Measurements from ENCODE around the gene E2F6.

Gene E2F6

DNA sequence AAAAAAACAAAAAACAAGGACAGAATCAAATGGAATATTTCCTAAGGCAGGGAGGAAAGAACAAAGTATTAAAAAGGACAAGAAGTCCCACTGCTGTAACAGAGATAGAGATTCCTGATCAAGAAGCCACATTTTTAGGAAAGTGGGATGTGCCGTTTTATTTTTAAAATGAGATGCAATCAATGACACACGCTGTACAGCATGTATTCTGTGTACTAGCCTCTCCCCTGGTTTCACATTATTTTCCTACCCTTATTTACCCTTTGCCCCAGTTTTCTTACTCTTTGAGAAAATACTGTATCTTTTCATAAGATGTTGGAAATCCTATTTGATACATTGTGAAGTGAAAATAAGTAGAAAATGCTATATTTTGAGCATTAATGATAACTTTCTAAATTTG lies 45.8 kb downstream of the E2F6 start:
- Histone ChIP-seq H3K4me1 (ENCODE audit: control insufficient read depth, insufficient read depth, low read length) (no peaks in the 10 kb centered on the region), H3K4me3 (ENCODE audit: low read depth, low read length) (no peak overlapping the region), H3K9me3 (ENCODE audit: control insufficient read depth, insufficient read depth, low read depth, low read length) (no peaks in the 10 kb centered on the region), H3K27ac (ENCODE audit: extremely low read depth, low read depth, low read length) (no peak overlapping the region), H3K36me3 (ENCODE audit: control insufficient read depth in 2 of 2, insufficient read depth in 1 of 2, low read length in 2 of 2) (no peaks in the 10 kb centered on the region)
- ChIA-PET POLR2A (interaction anchor here (0.5 to 0.7 kb wide), 2 partner anchors 19 to 208 kb away, joined by 3 read pairs; no protein-coding TSS in a partner anchor), CTCF (interaction anchor here (0.7 to 1.1 kb wide), 6 partner anchors 20 to 608 kb away, joined by 3 to 5 read pairs (median 3); a partner anchor contains a TSS)
- TF ChIP-seq ZNF555 (tag by site-specific recombination; conservative IDR thresholded peaks at IDR 0.05) (no peak), ZNF529 (tag by site-specific recombination; IDR thresholded peaks at IDR 0.05; ENCODE audit: insufficient replicate concordance) (no peak)

DNA sequence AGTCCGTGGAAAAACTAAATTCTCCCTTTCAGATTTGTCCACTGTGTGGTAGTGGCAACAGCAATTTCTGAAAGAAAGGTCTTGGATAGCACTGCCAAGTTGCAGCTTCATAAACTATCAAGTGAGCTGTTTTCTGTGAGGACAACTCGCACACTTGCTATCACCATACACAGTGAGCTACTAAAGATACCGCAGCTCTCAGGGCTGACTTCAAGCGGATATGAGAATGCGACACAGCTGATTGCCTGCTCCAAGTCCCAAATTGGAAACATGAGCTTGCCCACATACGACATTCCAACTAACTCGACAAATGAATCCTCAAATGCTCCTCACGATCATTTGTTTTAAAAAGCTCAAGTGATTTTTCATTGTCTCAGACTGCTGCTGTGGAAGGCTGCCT lies 46.2 kb downstream of the E2F6 start:
- CTCF ChIA-PET: interaction anchor here (0.7 to 1.1 kb wide), 5 partner anchors 21 to 608 kb away, joined by 3 to 5 read pairs (median 3); a partner anchor contains a TSS
- H3K27ac ChIP-seq (ENCODE audit: extremely low read depth, low read depth, low read length): no peak overlapping the region
- H3K36me3 ChIP-seq (ENCODE audit: control insufficient read depth in 2 of 2, insufficient read depth in 1 of 2, low read length in 2 of 2): no peaks in the 10 kb centered on the region
- H3K4me3 ChIP-seq (ENCODE audit: low read depth, low read length): no peak overlapping the region
- TF ChIP-seq ZBTB7A (tag by site-specific recombination; IDR thresholded peaks at IDR 0.05; ENCODE audit: low read depth) (no peak), ZNF777 (tag by site-specific recombination; IDR thresholded peaks at IDR 0.05; ENCODE audit: borderline replicate concordance) (no peak), ZFP3 (tag by site-specific recombination; IDR thresholded peaks at IDR 0.05; ENCODE audit: low read depth) (no peak), ZNF175 (tag by site-specific recombination; IDR thresholded peaks at IDR 0.05) (no peak), KLF8 (tag by site-specific recombination; IDR thresholded peaks at IDR 0.05) (no peak)
- TF ChIP-seq, protein P1, sequence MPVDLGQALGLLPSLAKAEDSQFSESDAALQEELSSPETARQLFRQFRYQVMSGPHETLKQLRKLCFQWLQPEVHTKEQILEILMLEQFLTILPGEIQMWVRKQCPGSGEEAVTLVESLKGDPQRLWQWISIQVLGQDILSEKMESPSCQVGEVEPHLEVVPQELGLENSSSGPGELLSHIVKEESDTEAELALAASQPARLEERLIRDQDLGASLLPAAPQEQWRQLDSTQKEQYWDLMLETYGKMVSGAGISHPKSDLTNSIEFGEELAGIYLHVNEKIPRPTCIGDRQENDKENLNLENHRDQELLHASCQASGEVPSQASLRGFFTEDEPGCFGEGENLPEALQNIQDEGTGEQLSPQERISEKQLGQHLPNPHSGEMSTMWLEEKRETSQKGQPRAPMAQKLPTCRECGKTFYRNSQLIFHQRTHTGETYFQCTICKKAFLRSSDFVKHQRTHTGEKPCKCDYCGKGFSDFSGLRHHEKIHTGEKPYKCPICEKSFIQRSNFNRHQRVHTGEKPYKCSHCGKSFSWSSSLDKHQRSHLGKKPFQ (tag by site-specific recombination; IDR thresholded peaks at IDR 0.05): no peak
- TF ChIP-seq, protein P2, sequence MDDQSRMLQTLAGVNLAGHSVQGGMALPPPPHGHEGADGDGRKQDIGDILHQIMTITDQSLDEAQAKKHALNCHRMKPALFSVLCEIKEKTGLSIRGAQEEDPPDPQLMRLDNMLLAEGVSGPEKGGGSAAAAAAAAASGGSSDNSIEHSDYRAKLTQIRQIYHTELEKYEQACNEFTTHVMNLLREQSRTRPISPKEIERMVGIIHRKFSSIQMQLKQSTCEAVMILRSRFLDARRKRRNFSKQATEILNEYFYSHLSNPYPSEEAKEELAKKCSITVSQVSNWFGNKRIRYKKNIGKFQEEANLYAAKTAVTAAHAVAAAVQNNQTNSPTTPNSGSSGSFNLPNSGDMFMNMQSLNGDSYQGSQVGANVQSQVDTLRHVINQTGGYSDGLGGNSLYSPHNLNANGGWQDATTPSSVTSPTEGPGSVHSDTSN (CRISPR knock-in tag; IDR thresholded peaks at IDR 0.05): no peak
- TF ChIP-seq, protein P3, sequence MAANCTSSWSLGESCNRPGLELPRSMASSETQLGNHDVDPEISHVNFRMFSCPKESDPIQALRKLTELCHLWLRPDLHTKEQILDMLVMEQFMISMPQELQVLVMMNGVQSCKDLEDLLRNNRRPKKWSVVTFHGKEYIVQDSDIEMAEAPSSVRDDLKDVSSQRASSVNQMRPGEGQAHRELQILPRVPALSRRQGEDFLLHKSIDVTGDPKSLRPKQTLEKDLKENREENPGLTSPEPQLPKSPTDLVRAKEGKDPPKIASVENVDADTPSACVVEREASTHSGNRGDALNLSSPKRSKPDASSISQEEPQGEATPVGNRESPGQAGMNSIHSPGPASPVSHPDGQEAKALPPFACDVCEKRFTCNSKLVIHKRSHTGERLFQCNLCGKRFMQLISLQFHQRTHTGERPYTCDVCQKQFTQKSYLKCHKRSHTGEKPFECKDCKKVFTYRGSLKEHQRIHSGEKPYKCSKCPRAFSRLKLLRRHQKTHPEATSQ (tag by site-specific recombination; IDR thresholded peaks at IDR 0.05): no peak
- no peaks in the 10 kb centered on the region for H3K9me3 ChIP-seq (ENCODE audit: control insufficient read depth, insufficient read depth, low read depth, low read length)
- no peaks in the 10 kb centered on the region for H3K4me1 ChIP-seq (ENCODE audit: control insufficient read depth, insufficient read depth, low read length)
- POLR2A ChIA-PET: interaction anchor here (0.5 to 0.7 kb wide), 2 partner anchors 19 to 207 kb away, joined by 3 read pairs; no protein-coding TSS in a partner anchor

DNA sequence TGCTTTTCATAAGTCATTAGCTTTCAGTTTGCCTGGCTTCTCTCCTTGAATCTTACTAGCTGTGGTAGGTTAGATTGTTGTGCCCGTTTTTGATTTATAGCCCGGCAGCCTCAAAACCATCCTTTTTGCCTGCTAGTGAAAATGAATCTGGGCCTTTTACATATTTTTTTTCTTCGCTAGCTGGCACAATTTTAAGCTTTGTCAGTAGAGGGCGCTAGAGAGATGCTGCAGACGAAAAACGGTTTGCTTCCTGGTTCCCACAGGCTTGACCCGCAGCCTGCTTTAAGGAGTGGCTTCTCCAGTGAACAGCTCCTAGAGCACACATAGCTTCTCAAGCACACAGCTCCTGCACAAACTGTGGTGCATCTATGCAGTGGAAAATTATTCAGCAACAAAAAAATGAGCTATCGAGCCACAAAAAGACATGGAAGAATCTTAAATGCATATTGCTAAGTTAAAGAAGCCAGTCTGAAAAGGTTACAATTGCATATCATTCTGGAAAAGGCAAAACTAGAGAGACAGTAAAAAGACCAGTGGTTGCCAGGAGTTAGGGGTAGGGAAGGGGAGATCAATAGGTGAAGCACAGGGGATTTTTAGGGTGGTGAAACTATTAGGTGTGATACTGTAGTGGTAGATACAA lies 47.9 kb downstream of the E2F6 start:
- Histone ChIP-seq H3K4me3 (ENCODE audit: low read depth, low read length) (no peak overlapping the region), H3K27ac (ENCODE audit: extremely low read depth, low read depth, low read length) (no peak overlapping the region), H3K4me1 (ENCODE audit: control insufficient read depth, insufficient read depth, low read length) (no peaks in the 10 kb centered on the region), H3K36me3 (ENCODE audit: control insufficient read depth in 2 of 2, insufficient read depth in 1 of 2, low read length in 2 of 2) (no peaks in the 10 kb centered on the region), H3K9me3 (ENCODE audit: control insufficient read depth, insufficient read depth, low read depth, low read length) (no peaks in the 10 kb centered on the region)
- TF ChIP-seq SETDB1 (IDR thresholded peaks at IDR 0.05; ENCODE audit: insufficient read length, low read length) (peak; percentile 82), ZNF677 (tag by site-specific recombination; IDR thresholded peaks at IDR 0.05) (no peak), ZBTB17 (tag by site-specific recombination; IDR thresholded peaks at IDR 0.05) (no peak), ZFP69B (tag by site-specific recombination; IDR thresholded peaks at IDR 0.05) (no peak), ZNF654 (tag by site-specific recombination; IDR thresholded peaks at IDR 0.05; ENCODE audit: low read depth) (peak; percentile 29; the same call in 1 of the 2 replicates), ZNF169 (tag by site-specific recombination; IDR thresholded peaks at IDR 0.05) (no peak), ZNF23 (tag by site-specific recombination; IDR thresholded peaks at IDR 0.05; ENCODE audit: borderline replicate concordance) (no peak), ZNF404 (tag by site-specific recombination; IDR thresholded peaks at IDR 0.05) (no peak), BCL11A (tag by site-specific recombination; IDR thresholded peaks at IDR 0.05; ENCODE audit: low read depth) (no peak), ZNF155 (tag by site-specific recombination; IDR thresholded peaks at IDR 0.05) (no peak), SALL2 (tag by site-specific recombination; IDR thresholded peaks at IDR 0.05; ENCODE audit: borderline replicate concordance) (no peak), SP3 (tag by site-specific recombination; IDR thresholded peaks at IDR 0.05) (no peak), ZNF48 (tag by site-specific recombination; IDR thresholded peaks at IDR 0.05) (no peak)
- TF ChIP-seq, protein P4, sequence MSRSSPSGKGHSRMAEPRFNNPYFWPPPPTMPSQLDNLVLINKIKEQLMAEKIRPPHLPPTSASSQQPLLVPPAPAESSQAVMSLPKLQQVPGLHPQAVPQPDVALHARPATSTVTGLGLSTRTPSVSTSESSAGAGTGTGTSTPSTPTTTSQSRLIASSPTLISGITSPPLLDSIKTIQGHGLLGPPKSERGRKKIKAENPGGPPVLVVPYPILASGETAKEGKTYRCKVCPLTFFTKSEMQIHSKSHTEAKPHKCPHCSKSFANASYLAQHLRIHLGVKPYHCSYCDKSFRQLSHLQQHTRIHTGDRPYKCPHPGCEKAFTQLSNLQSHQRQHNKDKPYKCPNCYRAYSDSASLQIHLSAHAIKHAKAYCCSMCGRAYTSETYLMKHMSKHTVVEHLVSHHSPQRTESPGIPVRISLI (tag by site-specific recombination; IDR thresholded peaks at IDR 0.05): peak; percentile 62; the same call in 1 of the 2 replicates
- ChIA-PET CTCF (interaction anchor here (0.6 to 1.7 kb wide), 16 partner anchors 10 to 287 kb away, joined by 3 to 15 read pairs (median 4); a partner anchor contains a TSS), POLR2A (interaction anchor here (0.6 kb wide), 1 partner anchor 215 kb away, joined by 3 read pairs; no protein-coding TSS in a partner anchor)

Data from HEK293 (cell line).